ENCODE measurements around the gene ABCB4.

ABCB4 gene

GRCh38 chr7:87497482-87497881 is 22.0 kb upstream of the ABCB4 start:
- H3K27me3 ChIP-seq (ENCODE audit: insufficient read depth, insufficient read length), result no peaks in the 10 kb centered on the region
- H3K36me3 ChIP-seq (ENCODE audit: insufficient read depth, insufficient read length, low read length), result no peaks in the 10 kb centered on the region
- TF ChIP-seq YY1 (IDR thresholded peaks at IDR 0.05; ENCODE audit: insufficient read depth, insufficient read length) (no peak), SUZ12 (IDR thresholded peaks at IDR 0.05; ENCODE audit: extremely low read depth, insufficient read depth, insufficient read length) (no peak), ZNF274 (IDR thresholded peaks at IDR 0.05; ENCODE audit: low read depth, low read length) (no peak)
- no peak overlapping the region for H3K4me3 ChIP-seq (ENCODE audit: insufficient read length, low read depth)
- no peaks in the 10 kb centered on the region for H3K4me1 ChIP-seq (ENCODE audit: insufficient read depth, insufficient read length)
- H3K9ac ChIP-seq (ENCODE audit: insufficient read length, low read depth), result no peak overlapping the region
- H3K9me3 ChIP-seq (ENCODE audit: insufficient read depth, low read length), result no peaks in the 10 kb centered on the region
- no peak for DNase-seq (ENCODE audit: low read depth, low spot score)

GRCh38 chr7:87495366-87495765 is 19.9 kb upstream of the ABCB4 start:
- no peak overlapping the region for H3K4me3 ChIP-seq (ENCODE audit: insufficient read length, low read depth)
- DNase-seq (ENCODE audit: low read depth, low spot score), result no peak
- TF ChIP-seq YY1 (IDR thresholded peaks at IDR 0.05; ENCODE audit: insufficient read depth, insufficient read length) (no peak), ZNF274 (IDR thresholded peaks at IDR 0.05; ENCODE audit: low read depth, low read length) (no peak), SUZ12 (IDR thresholded peaks at IDR 0.05; ENCODE audit: extremely low read depth, insufficient read depth, insufficient read length) (no peak)
- H3K36me3 ChIP-seq (ENCODE audit: insufficient read depth, insufficient read length, low read length), result no peaks in the 10 kb centered on the region
- no peaks in the 10 kb centered on the region for H3K27me3 ChIP-seq (ENCODE audit: insufficient read depth, insufficient read length)
- H3K9me3 ChIP-seq (ENCODE audit: insufficient read depth, low read length), result no peaks in the 10 kb centered on the region
- no peaks in the 10 kb centered on the region for H3K4me1 ChIP-seq (ENCODE audit: insufficient read depth, insufficient read length)
- H3K9ac ChIP-seq (ENCODE audit: insufficient read length, low read depth), result no peak overlapping the region

- no peak overlapping the region for H3K9ac ChIP-seq (ENCODE audit: insufficient read length, low read depth)
- no peak for DNase-seq (ENCODE audit: low read depth, low spot score)
- H3K27me3 ChIP-seq (ENCODE audit: insufficient read depth, insufficient read length), result no peaks in the 10 kb centered on the region
- H3K4me3 ChIP-seq (ENCODE audit: insufficient read length, low read depth), result no peak overlapping the region
- H3K9me3 ChIP-seq (ENCODE audit: insufficient read depth, low read length), result no peaks in the 10 kb centered on the region
- H3K4me1 ChIP-seq (ENCODE audit: insufficient read depth, insufficient read length), result no peaks in the 10 kb centered on the region
- no peak for TF ChIP-seq ZNF274 (IDR thresholded peaks at IDR 0.05; ENCODE audit: low read depth, low read length)
- no peak for TF ChIP-seq SUZ12 (IDR thresholded peaks at IDR 0.05; ENCODE audit: extremely low read depth, insufficient read depth, insufficient read length)
- TF ChIP-seq YY1 (IDR thresholded peaks at IDR 0.05; ENCODE audit: insufficient read depth, insufficient read length), result no peak
- H3K36me3 ChIP-seq (ENCODE audit: insufficient read depth, insufficient read length, low read length), result no peaks in the 10 kb centered on the region
Measured at GRCh38 chr7:87494454-87494853, 19.0 kb upstream of the ABCB4 start.

GRCh38 chr7:87483131-87483530 is 7.7 kb upstream of the ABCB4 start:
- Histone ChIP-seq H3K36me3 (ENCODE audit: insufficient read depth, insufficient read length, low read length) (no peaks in the 10 kb centered on the region), H3K4me3 (ENCODE audit: insufficient read length, low read depth) (no peak overlapping the region), H3K9ac (ENCODE audit: insufficient read length, low read depth) (no peak overlapping the region), H3K27me3 (ENCODE audit: insufficient read depth, insufficient read length) (no peaks in the 10 kb centered on the region), H3K4me1 (ENCODE audit: insufficient read depth, insufficient read length) (no peaks in the 10 kb centered on the region), H3K9me3 (ENCODE audit: insufficient read depth, low read length) (no peaks in the 10 kb centered on the region)
- TF ChIP-seq ZNF274 (IDR thresholded peaks at IDR 0.05; ENCODE audit: low read depth, low read length) (no peak), SUZ12 (IDR thresholded peaks at IDR 0.05; ENCODE audit: extremely low read depth, insufficient read depth, insufficient read length) (no peak), YY1 (IDR thresholded peaks at IDR 0.05; ENCODE audit: insufficient read depth, insufficient read length) (no peak)
- no peak for DNase-seq (ENCODE audit: low read depth, low spot score)

GRCh38 chr7:87482115-87482514 is 6.6 kb upstream of the ABCB4 start:
- Histone ChIP-seq H3K9me3 (ENCODE audit: insufficient read depth, low read length) (no peaks in the 10 kb centered on the region), H3K36me3 (ENCODE audit: insufficient read depth, insufficient read length, low read length) (no peaks in the 10 kb centered on the region), H3K4me1 (ENCODE audit: insufficient read depth, insufficient read length) (no peaks in the 10 kb centered on the region), H3K27me3 (ENCODE audit: insufficient read depth, insufficient read length) (peaks cover 7% of the 10 kb centered on the region), H3K9ac (ENCODE audit: insufficient read length, low read depth) (no peak overlapping the region), H3K4me3 (ENCODE audit: insufficient read length, low read depth) (no peak overlapping the region)
- TF ChIP-seq SUZ12 (IDR thresholded peaks at IDR 0.05; ENCODE audit: extremely low read depth, insufficient read depth, insufficient read length) (no peak), ZNF274 (IDR thresholded peaks at IDR 0.05; ENCODE audit: low read depth, low read length) (no peak), YY1 (IDR thresholded peaks at IDR 0.05; ENCODE audit: insufficient read depth, insufficient read length) (no peak)
- no peak for DNase-seq (ENCODE audit: low read depth, low spot score)

- no peaks in the 10 kb centered on the region for H3K36me3 ChIP-seq (ENCODE audit: insufficient read depth, insufficient read length, low read length)
- H3K27me3 ChIP-seq (ENCODE audit: insufficient read depth, insufficient read length), result peaks cover 23% of the 10 kb centered on the region
- no peaks in the 10 kb centered on the region for H3K4me1 ChIP-seq (ENCODE audit: insufficient read depth, insufficient read length)
- no peak overlapping the region for H3K9ac ChIP-seq (ENCODE audit: insufficient read length, low read depth)
- TF ChIP-seq SUZ12 (IDR thresholded peaks at IDR 0.05; ENCODE audit: extremely low read depth, insufficient read depth, insufficient read length) (no peak), YY1 (IDR thresholded peaks at IDR 0.05; ENCODE audit: insufficient read depth, insufficient read length) (no peak), ZNF274 (IDR thresholded peaks at IDR 0.05; ENCODE audit: low read depth, low read length) (no peak)
- H3K9me3 ChIP-seq (ENCODE audit: insufficient read depth, low read length), result no peaks in the 10 kb centered on the region
- DNase-seq (ENCODE audit: low read depth, low spot score), result no peak
- no peak overlapping the region for H3K4me3 ChIP-seq (ENCODE audit: insufficient read length, low read depth)
Measured at GRCh38 chr7:87480386-87480785, 4.9 kb upstream of the ABCB4 start.

- TF ChIP-seq YY1 (IDR thresholded peaks at IDR 0.05; ENCODE audit: insufficient read depth, insufficient read length) (no peak), ZNF274 (IDR thresholded peaks at IDR 0.05; ENCODE audit: low read depth, low read length) (no peak), SUZ12 (IDR thresholded peaks at IDR 0.05; ENCODE audit: extremely low read depth, insufficient read depth, insufficient read length) (no peak)
- H3K9ac ChIP-seq (ENCODE audit: insufficient read length, low read depth), result no peak overlapping the region
- DNase-seq (ENCODE audit: low read depth, low spot score), result no peak
- peaks cover 27% of the 10 kb centered on the region for H3K27me3 ChIP-seq (ENCODE audit: insufficient read depth, insufficient read length)
- H3K4me3 ChIP-seq (ENCODE audit: insufficient read length, low read depth), result no peak overlapping the region
- no peaks in the 10 kb centered on the region for H3K4me1 ChIP-seq (ENCODE audit: insufficient read depth, insufficient read length)
- H3K36me3 ChIP-seq (ENCODE audit: insufficient read depth, insufficient read length, low read length), result no peaks in the 10 kb centered on the region
- no peaks in the 10 kb centered on the region for H3K9me3 ChIP-seq (ENCODE audit: insufficient read depth, low read length)
Measured at GRCh38 chr7:87479951-87480350, 4.5 kb upstream of the ABCB4 start.

- no peak for DNase-seq (ENCODE audit: low read depth, low spot score)
- H3K36me3 ChIP-seq (ENCODE audit: insufficient read depth, insufficient read length, low read length), result no peaks in the 10 kb centered on the region
- H3K27me3 ChIP-seq (ENCODE audit: insufficient read depth, insufficient read length), result peaks cover 41% of the 10 kb centered on the region
- TF ChIP-seq ZNF274 (IDR thresholded peaks at IDR 0.05; ENCODE audit: low read depth, low read length) (no peak), SUZ12 (IDR thresholded peaks at IDR 0.05; ENCODE audit: extremely low read depth, insufficient read depth, insufficient read length) (no peak), YY1 (IDR thresholded peaks at IDR 0.05; ENCODE audit: insufficient read depth, insufficient read length) (no peak)
- no peaks in the 10 kb centered on the region for H3K9me3 ChIP-seq (ENCODE audit: insufficient read depth, low read length)
- no peaks in the 10 kb centered on the region for H3K4me1 ChIP-seq (ENCODE audit: insufficient read depth, insufficient read length)
- H3K9ac ChIP-seq (ENCODE audit: insufficient read length, low read depth), result peak overlapping the region; percentile 32
- peak overlapping the region; percentile 37 for H3K4me3 ChIP-seq (ENCODE audit: insufficient read length, low read depth)
Measured at GRCh38 chr7:87476179-87476557, 688 bp upstream of the ABCB4 start.

Measured in NT2/D1 (cell line).